B cell (primary cell): ENCODE data around the gene HMGB4. TPM values are rescaled to one million over a fixed set of nuclear protein-coding genes. Genes with fewer than 3 reads are reported as not detected.

ENCODE experiments used
- ATAC-seq: fragments of 200-7000 bp; cut with Tn5 transposase; one replicate; pipeline ENCODE4 v1.10.0; 2021; ENCODE audit warnings: low read depth, mild to moderate bottlenecking, moderate number of reproducible peaks, moderate library complexity
- CTCF ChIA-PET: fragments of 350-600 bp; sonication (Branson Sonifier 250); formaldehyde crosslinking; loops from one replicate; lab custom pipeline; 2021; ENCODE audit warnings: antibody characterized with exemption, inconsistent platforms; lab: Charles Lee
- POLR2A ChIA-PET: fragments of 350-600 bp; sonication (Branson Sonifier 250); formaldehyde crosslinking; loops from one replicate; lab custom pipeline; 2021; ENCODE audit warnings: antibody characterized with exemption; lab: Charles Lee
- DNase-seq: peaks from one replicate; pipeline ENCODE4 v3.0.0; 2013
- H2AFZ ChIP-seq: 2 replicates; pipeline ENCODE4 v1.6.1; 2012; ENCODE audit warnings: mild to moderate bottlenecking, low read depth, low read length; ENCODE audit not compliant: insufficient read depth, poor library complexity, severe bottlenecking
- H3K27ac ChIP-seq, 2 donors: 1 replicate in 1 of 2; 2 replicates in 1 of 2; pipeline ENCODE4 v1.5.1; 2012 to 2013; ENCODE audit warnings: low read length in 2 of 2, mild to moderate bottlenecking in 2 of 2, moderate library complexity in 1 of 2
- H3K27me3 ChIP-seq, 4 experiments: fragments of 200-600 bp in 1 of 4; sonication (generic) in 1 of 4; replicated peaks in 1 of 4; 1 replicate in 2 of 4; 2 replicates in 2 of 4; pipeline versions ENCODE4 v1.6.1 to v1.7.0; 2013 to 2016; ENCODE audit warnings: low read length in 3 of 4, mild to moderate bottlenecking in 2 of 4, mixed read lengths in 1 of 4, moderate library complexity in 1 of 4; ENCODE audit not compliant: insufficient read depth in 4 of 4, control insufficient read depth in 3 of 4; ENCODE audit errors: control extremely low read depth in 1 of 4
- H3K36me3 ChIP-seq, 2 experiments: replicated peaks in 1 of 2; 1 replicate in 1 of 2; 2 replicates in 1 of 2; pipeline versions ENCODE4 v1.6.1 to v1.7.1; 2013; ENCODE audit warnings: low read length in 1 of 2; ENCODE audit not compliant: insufficient read depth in 2 of 2, control insufficient read depth in 1 of 2; ENCODE audit errors: control extremely low read depth in 1 of 2, extremely low read depth in 1 of 2
- H3K4me1 ChIP-seq, 2 donors: fragments of 200-600 bp in 1 of 2; sonication (generic) in 1 of 2; 1 replicate in 1 of 2; 2 replicates in 1 of 2; pipeline versions ENCODE4 v1.5.1 to v1.6.1; 2013 to 2017; ENCODE audit warnings: low read length in 2 of 2; ENCODE audit not compliant: control insufficient read depth in 2 of 2, insufficient read depth in 2 of 2
- H3K4me2 ChIP-seq: replicated peaks from 2 replicates; pipeline ENCODE3; 2012; ENCODE audit warnings: mild to moderate bottlenecking, low read depth, low read length; ENCODE audit not compliant: poor library complexity, severe bottlenecking
- H3K4me3 ChIP-seq, 5 experiments: fragments of 200-600 bp in 1 of 5; sonication (generic) in 1 of 5; 1 replicate in 3 of 5; 2 replicates in 2 of 5; pipeline versions ENCODE4 v1.5.1 to v1.7.0; 2011 to 2016; ENCODE audit warnings: low read length in 4 of 5, mild to moderate bottlenecking in 4 of 5, low read depth in 2 of 5, control low read depth in 1 of 5, moderate library complexity in 1 of 5; ENCODE audit not compliant: insufficient read depth in 1 of 5; ENCODE audit errors: control extremely low read depth in 1 of 5, extremely low read depth in 1 of 5
- H3K79me2 ChIP-seq: fragments of 200-600 bp; sonication (generic); one replicate; pipeline ENCODE4 v1.6.0; 2016; ENCODE audit warnings: low read length; ENCODE audit not compliant: control insufficient read depth, insufficient read depth
- H3K9ac ChIP-seq: fragments of 200-600 bp; sonication (generic); 2 replicates; pipeline ENCODE4 v1.6.1; 2017; ENCODE audit warnings: mild to moderate bottlenecking, low read length, moderate library complexity
- H3K9me3 ChIP-seq, 3 donors: one replicate each; pipeline versions ENCODE4 v1.6.1 to v1.7.1; 2013; ENCODE audit warnings: low read length in 2 of 3; ENCODE audit not compliant: control insufficient read depth in 2 of 3, insufficient read depth in 1 of 3; ENCODE audit errors: control extremely low read depth in 1 of 3
- H4K20me1 ChIP-seq: 2 replicates; pipeline ENCODE4 v1.6.0; 2012; ENCODE audit warnings: mild to moderate bottlenecking, low read length; ENCODE audit not compliant: insufficient read depth, control insufficient read depth, poor library complexity, severe bottlenecking
- H3K27ac Mint-ChIP-seq: one replicate; pipeline ENCODE4 v1.8.0; 2021; ENCODE audit warnings: mixed read lengths
- H3K27me3 Mint-ChIP-seq: one replicate; pipeline ENCODE4 v1.8.0; 2021; ENCODE audit warnings: mixed read lengths
- H3K4me1 Mint-ChIP-seq: one replicate; pipeline ENCODE4 v1.8.0; 2021; ENCODE audit warnings: mixed read lengths
- H3K4me3 Mint-ChIP-seq: one replicate; pipeline ENCODE4 v1.8.0; 2021; ENCODE audit warnings: mixed read lengths
- H3K9me3 Mint-ChIP-seq: one replicate; pipeline ENCODE4 v1.8.0; 2022; ENCODE audit warnings: mixed read lengths; ENCODE audit not compliant: insufficient read depth
- CTCF ChIP-seq: fragments of 200-600 bp; IDR thresholded peaks from one replicate; pipeline ENCODE4 v1.8.0; 2022; ENCODE audit warnings: antibody characterized with exemption, mild to moderate bottlenecking
- EZH2 ChIP-seq: IDR thresholded peaks from 2 replicates; pipeline ENCODE4 v1.6.1; 2012; ENCODE audit warnings: borderline replicate concordance, low read depth, mild to moderate bottlenecking, moderate library complexity, low read length; ENCODE audit not compliant: insufficient read depth, poor library complexity, severe bottlenecking
- WGBS: methylation state at CpG from one replicate; pipeline ENCODE4 v1.1.5; 2013; ENCODE audit warnings: missing lambda C conversion rate; ENCODE audit not compliant: insufficient coverage; 5-methylcytosine and 5-hydroxymethylcytosine counted together
- intact Hi-C: fragments of 100-400 bp; cut with micrococcal nuclease; formaldehyde crosslinking; loops from one replicate; pipeline ENCODE4 v1.10.0; 2022
- polyA plus RNA-seq: library from polyadenylated mRNA; depleted of rRNA; stranded (reverse); fragments of >200 nt; gene quantifications from 2 replicates; pipeline ENCODE4 v1.2.3, GENCODE V29; 2012
- total RNA-seq, 2 donors: library from RNA; stranded (reverse); fragments of 120-200 nt in 1 of 2; gene quantifications; 1 replicate in 1 of 2; 2 replicates in 1 of 2; pipeline versions ENCODE4 v1.2.3 to v1.2.4, GENCODE V29; 2013 to 2022

HMGB4 gene
- total and polyA plus RNA-seq, 2 donors (not counting 1 experiment from before 2014, with no cell fraction given) = not detected

DNA sequence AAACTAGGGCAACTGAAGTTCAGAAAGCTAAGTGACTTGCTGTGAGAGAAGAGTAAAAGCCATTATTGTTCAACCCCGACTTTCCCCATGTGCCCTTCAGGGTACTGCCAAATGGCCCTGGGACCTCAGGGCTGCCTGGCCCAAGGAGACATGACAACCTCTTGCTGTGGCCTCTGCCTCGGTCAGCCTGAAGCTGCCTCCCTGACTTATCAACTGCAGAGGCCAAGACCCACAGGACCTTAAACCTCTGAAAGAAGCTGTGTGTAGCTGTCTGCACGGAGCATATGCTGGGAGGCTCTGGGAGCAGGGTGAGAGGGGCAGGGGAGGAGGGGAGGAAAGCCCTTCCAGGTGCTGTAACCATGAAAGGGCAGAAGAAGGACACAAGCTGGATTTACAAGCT is 35.9 kb downstream of the HMGB4 start:
- WGBS = 76% methylated on average over 2 of the region's 3 CpGs
- POLR2A ChIA-PET = no interaction called here

DNA sequence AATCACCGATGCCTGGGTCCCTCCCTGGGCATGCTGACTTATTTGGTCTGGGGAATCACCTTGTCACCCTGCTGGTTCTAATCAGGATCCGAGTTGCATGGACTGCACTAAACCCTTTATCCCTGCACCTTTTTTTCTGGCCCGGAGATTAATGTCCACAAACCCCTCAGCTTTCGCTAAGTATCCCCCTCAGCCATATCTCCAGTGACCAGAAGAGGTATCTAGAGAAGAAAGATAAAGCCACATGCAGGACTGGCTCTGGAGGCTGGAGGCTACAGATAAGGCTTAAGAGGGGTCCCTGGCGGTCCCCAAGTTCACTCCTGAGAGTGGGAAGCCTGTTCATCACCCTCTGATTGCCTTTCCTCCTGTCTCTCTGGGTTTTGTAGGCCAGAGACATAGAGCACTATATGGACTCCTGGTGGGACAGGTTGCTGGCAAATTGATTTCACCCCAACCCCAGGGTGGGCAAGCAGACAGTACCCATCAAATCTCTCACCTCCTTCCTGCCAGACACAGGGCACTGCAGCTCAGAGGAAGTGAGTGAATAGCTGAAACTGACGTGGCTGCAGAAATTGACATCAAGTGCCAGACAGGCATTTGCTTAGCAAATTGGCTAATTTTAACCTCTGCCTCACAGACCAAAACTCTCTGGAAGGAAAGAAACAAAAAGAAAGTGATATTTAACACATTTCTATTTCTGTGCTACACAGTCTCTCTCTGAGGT is 38.8 kb downstream of the HMGB4 start:
- ATAC-seq = no peak
- 63% methylated on average over 2 of the region's 6 CpGs for WGBS
- peaks cover 4% of the 10 kb centered on the region for H3K9me3 Mint-ChIP-seq
- no peaks in the 10 kb centered on the region for H3K27me3 ChIP-seq
- peak overlapping the region; percentile 8 for H3K4me3 Mint-ChIP-seq
- H3K9ac ChIP-seq = no peak overlapping the region
- H3K27ac Mint-ChIP-seq = no peak overlapping the region
- peaks cover 0 to 2% (median 0%) of the 10 kb centered on the region in 3 donors for H3K9me3 ChIP-seq
- intact Hi-C loops = no loop called here
- POLR2A ChIA-PET = no interaction called here
- no peak overlapping the region for H3K27ac ChIP-seq
- H3K36me3 ChIP-seq = no peaks in the 10 kb centered on the region
- H3K4me1 Mint-ChIP-seq = peaks cover 16% of the 10 kb centered on the region
- no peaks in the 10 kb centered on the region for H4K20me1 ChIP-seq
- CTCF ChIA-PET = no interaction called here
- no peak overlapping the region for H3K4me2 ChIP-seq
- no peak overlapping the region for H3K4me3 ChIP-seq
- no peak for DNase-seq
- peaks cover 0 to 12% of the 10 kb centered on the region in 2 donors for H3K4me1 ChIP-seq
- peak overlapping the region; percentile 1 for H2AFZ ChIP-seq
- TF ChIP-seq EZH2 (no peak), CTCF (no peak)
- no peaks in the 10 kb centered on the region for H3K79me2 ChIP-seq
- H3K27me3 Mint-ChIP-seq = peaks cover 12% of the 10 kb centered on the region

More for the DNA sequence above, 35.9 kb downstream of the HMGB4 start:
- TF ChIP-seq EZH2 = no peak
- H2AFZ ChIP-seq = no peak overlapping the region
- intact Hi-C loops = no loop called here
- Mint-ChIP-seq H3K4me1 (peaks cover 16% of the 10 kb centered on the region), H3K9me3 (no peaks in the 10 kb centered on the region), H3K27ac (no peak overlapping the region), H3K27me3 (peaks cover 8% of the 10 kb centered on the region), H3K4me3 (no peak overlapping the region)
- H3K27ac ChIP-seq = no peak overlapping the region
- DNase-seq = no peak
- no peak overlapping the region for H3K9ac ChIP-seq
- H3K4me1 ChIP-seq = peaks cover 0 to 12% of the 10 kb centered on the region in 2 donors
- no peaks in the 10 kb centered on the region for H4K20me1 ChIP-seq
- no peak for ATAC-seq
- H3K4me2 ChIP-seq = no peak overlapping the region
- no peaks in the 10 kb centered on the region for H3K79me2 ChIP-seq
- CTCF ChIA-PET = no interaction called here
- no peaks in the 10 kb centered on the region for H3K27me3 ChIP-seq
- no peak overlapping the region for H3K4me3 ChIP-seq
- no peaks in the 10 kb centered on the region for H3K36me3 ChIP-seq
- no peaks in the 10 kb centered on the region for H3K9me3 ChIP-seq
